Peyer's patch (tissue), 4 donors: ENCODE results near the gene CHST11.

Source experiments
- POLR2A ChIP-seq, 2 donors: fragments of 450-650 bp; IDR thresholded peaks; one replicate each; pipeline ENCODE4 v1.5.1; 2017; ENCODE audit warnings: antibody characterized with exemption in 2 of 2, mild to moderate bottlenecking in 2 of 2, moderate library complexity in 2 of 2
- TF ChIP-seq, protein P1 (sequence below), 6 experiments: fragments of 450-650 bp in 4 of 6; fragments of 200-600 bp in 2 of 6; sonication (generic) in 1 of 6; IDR thresholded peaks; one replicate each; pipeline ENCODE4 v1.5.1; 2017 to 2019; ENCODE audit warnings: antibody characterized with exemption in 6 of 6, mild to moderate bottlenecking in 3 of 6, moderate library complexity in 1 of 6

DNA sequence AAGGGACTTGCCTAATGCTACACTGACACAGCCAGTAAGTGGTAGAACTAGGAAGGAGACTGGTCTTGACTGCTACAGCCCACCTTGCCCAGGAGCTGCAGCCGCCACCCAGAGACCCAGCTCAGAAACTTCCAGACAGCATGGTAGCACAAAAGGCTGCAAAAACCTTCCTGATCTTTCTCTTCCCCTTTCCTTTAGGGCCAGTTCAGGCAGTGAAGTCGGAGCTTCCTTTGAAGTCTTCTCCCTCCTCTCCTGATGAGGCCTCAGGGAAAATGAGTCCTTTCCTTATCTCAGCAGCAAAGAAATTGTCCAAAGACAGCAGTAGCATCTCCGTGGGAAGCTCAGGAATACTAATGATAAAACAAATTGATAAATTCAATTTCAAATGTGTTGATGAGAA, 21.0 kb upstream of the CHST11 start:
- TF ChIP-seq, protein P1, sequence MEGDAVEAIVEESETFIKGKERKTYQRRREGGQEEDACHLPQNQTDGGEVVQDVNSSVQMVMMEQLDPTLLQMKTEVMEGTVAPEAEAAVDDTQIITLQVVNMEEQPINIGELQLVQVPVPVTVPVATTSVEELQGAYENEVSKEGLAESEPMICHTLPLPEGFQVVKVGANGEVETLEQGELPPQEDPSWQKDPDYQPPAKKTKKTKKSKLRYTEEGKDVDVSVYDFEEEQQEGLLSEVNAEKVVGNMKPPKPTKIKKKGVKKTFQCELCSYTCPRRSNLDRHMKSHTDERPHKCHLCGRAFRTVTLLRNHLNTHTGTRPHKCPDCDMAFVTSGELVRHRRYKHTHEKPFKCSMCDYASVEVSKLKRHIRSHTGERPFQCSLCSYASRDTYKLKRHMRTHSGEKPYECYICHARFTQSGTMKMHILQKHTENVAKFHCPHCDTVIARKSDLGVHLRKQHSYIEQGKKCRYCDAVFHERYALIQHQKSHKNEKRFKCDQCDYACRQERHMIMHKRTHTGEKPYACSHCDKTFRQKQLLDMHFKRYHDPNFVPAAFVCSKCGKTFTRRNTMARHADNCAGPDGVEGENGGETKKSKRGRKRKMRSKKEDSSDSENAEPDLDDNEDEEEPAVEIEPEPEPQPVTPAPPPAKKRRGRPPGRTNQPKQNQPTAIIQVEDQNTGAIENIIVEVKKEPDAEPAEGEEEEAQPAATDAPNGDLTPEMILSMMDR (IDR thresholded peaks at IDR 0.05), result no peak
- TF ChIP-seq POLR2A (IDR thresholded peaks at IDR 0.05), result no peak
